Measurements from ENCODE around the gene DGKB.

The DGKB gene

GRCh38 chr7:14858866-14859265 is 43.7 kb downstream of the DGKB start:
- DNase-seq, result no peak

DNA sequence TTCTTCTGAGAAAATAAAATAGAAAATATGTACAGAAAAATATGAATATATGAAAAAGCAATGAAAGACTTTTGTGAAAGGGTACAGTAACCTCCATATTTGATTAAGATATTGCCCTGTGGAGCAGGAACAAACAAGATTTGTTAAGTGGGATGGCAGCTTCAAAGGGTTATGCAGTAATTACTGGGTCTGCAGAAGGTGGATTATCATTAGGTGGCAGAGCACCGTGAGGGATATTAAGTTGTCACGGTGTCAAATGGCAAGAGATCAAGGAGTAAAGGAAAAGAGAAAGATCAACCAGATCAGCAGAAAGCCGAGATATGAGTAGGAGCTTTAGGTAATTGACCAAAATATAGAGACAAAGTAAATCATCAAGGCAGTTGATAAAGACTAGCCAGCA is 44.1 kb downstream of the DGKB start:
- DNase-seq, result no peak

- no peak for DNase-seq
Measured at GRCh38 chr7:14855033-14855794, 47.3 kb downstream of the DGKB start.

DNA sequence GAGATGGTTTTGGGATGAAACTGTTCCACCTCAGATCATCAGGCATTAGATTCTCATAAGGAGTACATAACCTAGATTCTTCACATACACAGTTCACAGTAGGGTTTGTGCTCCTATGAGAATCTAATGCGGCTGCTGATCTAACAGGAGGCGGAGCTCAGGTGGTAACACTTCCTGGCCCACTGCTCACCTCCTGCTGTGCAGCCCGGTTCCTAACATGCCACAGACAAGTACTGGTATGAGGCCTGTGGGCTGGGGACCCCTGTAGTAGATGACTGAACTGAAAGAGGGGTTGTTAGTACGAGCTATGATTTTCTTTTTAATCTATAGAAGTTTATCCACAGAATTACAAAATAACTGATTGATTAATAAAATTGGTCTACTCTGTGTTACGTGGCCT is 48.1 kb downstream of the DGKB start:
- no peak for DNase-seq

GRCh38 chr7:14851610-14852009 is 50.9 kb downstream of the DGKB start:
- no peak for DNase-seq

GRCh38 chr7:14850039-14850438 is 52.5 kb downstream of the DGKB start:
- no peak for DNase-seq

GRCh38 chr7:14846405-14846804 is 56.1 kb downstream of the DGKB start:
- no peak for DNase-seq

DNA sequence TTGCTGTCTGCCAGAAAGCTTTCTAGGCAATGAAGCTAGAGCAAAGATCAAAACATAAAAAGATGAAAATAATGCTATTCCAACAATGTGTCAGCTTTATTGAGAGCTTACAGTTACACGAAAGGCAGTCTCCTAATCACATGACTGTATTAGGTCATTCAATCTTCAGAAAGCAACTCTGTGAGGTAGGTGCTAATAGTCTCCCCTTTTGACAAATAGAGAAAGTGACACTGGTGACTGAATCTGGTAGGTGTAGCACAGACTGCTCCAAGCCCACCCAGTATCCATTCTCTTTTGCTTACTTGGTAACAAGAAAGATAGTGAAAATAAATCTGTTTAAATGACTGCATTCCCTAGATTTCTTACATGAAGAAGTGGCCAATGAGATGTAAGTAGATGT is 58.8 kb downstream of the DGKB start:
- DNase-seq, result no peak

- DNase-seq, result no peak
Measured at GRCh38 chr7:14842523-14842922, 60.0 kb downstream of the DGKB start.

DNA sequence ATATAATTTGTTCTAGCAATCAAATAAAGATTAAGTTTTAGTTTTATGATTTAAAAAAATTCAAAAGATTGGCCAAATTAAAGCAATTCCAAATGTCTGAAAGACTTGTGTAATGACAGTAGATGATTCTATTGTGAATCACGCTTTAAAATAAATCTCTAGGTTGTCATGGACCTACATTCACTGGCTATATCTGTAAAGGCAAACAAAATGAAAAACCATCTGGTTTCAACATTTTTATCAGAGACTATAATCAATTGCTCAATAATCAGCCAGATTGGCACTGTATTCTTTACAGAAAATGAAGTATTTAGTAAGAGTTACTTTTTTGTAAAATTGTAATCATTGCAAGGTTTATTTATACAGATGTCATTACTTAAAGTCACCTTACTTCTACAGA is 60.7 kb downstream of the DGKB start:
- no peak for DNase-seq

- DNase-seq, result no peak
Measured at GRCh38 chr7:14841086-14841485, 61.5 kb downstream of the DGKB start.

DNA sequence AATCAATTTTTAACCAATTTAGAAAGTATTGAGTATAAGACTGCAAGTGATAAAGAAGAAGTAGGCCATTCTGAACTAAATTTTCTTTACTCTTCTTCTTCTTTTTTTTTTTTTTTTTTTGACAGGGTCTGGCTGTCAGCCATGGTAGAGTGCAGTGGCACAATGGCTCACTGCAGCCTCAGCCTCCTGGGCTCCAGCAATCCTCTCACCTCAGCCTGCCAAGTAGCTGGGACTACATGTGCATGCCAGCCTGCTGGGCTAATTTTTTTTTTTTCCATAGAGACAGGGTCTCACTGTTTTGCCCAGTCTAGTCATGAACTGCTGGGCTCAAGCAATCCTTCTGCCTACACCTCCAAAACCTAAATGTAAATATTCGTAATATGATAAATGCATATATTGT is 63.2 kb downstream of the DGKB start:
- no peak for DNase-seq

GRCh38 chr7:14837216-14837615 is 65.3 kb downstream of the DGKB start:
- no peak for DNase-seq

GRCh38 chr7:14836571-14837189 is 65.9 kb downstream of the DGKB start:
- DNase-seq, result no peak

- no peak for DNase-seq
Measured at GRCh38 chr7:14836006-14836405, 66.5 kb downstream of the DGKB start.

DNA sequence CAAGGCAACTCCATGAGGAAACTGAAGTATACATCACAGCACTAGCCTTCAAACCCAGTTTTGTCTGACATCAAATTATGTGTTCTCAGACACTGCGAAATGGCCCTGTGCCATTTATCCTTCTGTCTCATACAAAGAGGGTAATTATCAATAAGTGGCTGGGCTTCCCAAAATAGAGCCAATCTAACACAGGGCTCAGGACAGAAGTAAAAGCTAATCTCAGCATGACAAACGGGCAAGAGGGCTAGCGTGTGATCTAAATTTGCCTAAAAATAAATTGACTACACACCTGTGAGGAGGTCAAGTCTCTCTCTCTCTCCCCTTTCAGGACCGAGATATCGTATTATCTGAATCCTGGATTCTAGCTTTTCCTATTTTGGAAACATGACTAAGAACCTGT is 67.2 kb downstream of the DGKB start:
- DNase-seq, result no peak

DNA sequence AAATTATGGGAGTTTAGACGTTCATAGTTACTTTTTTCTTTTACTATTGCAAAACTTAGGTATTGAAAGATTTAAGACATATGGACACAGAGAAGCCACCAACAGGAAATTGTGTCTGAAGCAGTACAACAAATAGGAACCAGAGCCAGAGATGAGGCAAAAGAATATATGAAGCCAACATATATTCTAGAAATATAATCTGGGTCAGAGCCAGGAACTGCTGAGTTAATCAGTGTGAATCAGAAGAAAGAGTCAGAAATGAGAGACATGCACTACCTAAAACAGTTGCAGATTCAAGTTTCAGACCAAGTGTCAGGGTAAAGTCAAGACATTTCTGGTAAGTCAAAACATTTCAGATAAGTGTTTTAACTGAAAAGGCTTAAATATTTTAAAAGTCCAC is 67.7 kb downstream of the DGKB start:
- no peak for DNase-seq

DNA sequence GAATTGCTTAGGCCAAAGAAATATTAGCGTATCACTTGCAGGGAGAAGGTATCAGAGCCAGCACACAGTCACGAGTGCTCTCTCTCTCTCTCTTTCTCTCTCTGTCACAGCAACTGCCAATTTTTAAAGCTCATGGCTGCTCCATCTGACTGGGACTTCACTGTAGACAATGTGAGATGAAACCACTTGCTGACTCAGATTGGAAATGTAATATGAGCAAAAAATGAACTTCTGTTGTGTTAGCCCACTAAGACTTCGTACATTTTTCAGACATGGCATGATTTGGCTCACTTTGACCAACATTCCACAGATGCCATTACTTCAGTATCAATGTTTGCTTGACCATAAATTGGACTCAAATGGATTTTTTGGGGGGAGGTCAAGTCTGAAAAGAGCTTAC is 68.1 kb downstream of the DGKB start:
- no peak for DNase-seq

DNA sequence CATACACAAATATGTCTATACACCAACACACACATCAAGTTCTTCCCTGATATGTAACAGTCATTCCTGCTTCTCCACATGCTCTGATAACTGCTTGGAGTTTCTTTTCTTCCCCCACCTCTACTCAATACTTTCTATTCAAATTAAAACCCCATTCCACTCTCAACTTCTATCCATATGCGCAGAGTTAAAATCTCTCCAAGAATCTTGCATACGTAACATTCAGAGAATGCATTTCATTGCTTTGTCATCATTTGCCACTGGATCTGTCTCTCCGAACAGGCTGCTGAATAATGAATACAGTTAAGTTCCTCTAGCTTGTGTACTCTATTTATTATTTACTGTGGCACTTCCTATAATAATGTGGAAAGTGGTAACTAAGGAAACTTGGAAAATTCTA is 68.8 kb downstream of the DGKB start:
- DNase-seq, result no peak

DNA sequence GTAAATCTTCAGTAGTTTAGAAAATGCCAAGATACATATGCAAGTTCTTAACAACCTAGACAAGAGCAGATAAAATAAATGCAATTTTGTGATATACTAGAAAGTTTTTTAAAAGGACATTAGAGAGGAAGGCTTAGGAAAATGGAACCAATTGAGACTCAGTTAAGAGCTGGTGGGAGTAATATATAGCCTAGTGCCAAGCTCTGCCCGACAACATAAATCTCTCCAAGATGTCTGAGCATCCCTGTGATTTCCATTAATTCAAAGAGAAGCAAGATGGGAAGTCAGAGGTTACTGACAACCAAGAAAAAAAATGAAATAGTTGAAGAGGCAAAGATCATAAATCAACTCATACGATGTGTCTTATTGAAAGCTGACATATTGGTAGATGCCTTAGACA is 74.5 kb downstream of the DGKB start:
- no peak for DNase-seq

GRCh38 chr7:14826426-14826825 is 76.1 kb downstream of the DGKB start:
- DNase-seq, result no peak

- DNase-seq, result no peak
Measured at GRCh38 chr7:14825912-14826311, 76.6 kb downstream of the DGKB start.

GRCh38 chr7:14822481-14822854 is 80.1 kb downstream of the DGKB start:
- DNase-seq, result no peak

- DNase-seq, result no peak
Measured at GRCh38 chr7:14821757-14822480, 80.6 kb downstream of the DGKB start.

Data from stimulated activated naive CD4-positive, alpha-beta T cell (primary cell).